HEK293 (cell line): ENCODE data around the gene TLDC2.

Experiments used
- HOXC10 ChIP-seq: sonication (generic); formaldehyde crosslinking; IDR thresholded peaks from 2 replicates; pipeline ENCODE4 v1.8.1; 2023; ENCODE audit warnings: mild to moderate bottlenecking, missing genetic modification reagents
- SP2 ChIP-seq: fragments of 450-650 bp; formaldehyde crosslinking; IDR thresholded peaks from 2 replicates; pipeline ENCODE4 v1.5.1; 2016; ENCODE audit warnings: missing biosample characterization, missing genetic modification characterization
- ZFP3 ChIP-seq: fragments of 450-650 bp; formaldehyde crosslinking; IDR thresholded peaks from 2 replicates; pipeline ENCODE4 v1.5.1; 2016; ENCODE audit warnings: low read depth, missing biosample characterization, missing genetic modification characterization
- ZNF121 ChIP-seq: fragments of 450-650 bp; formaldehyde crosslinking; IDR thresholded peaks from 2 replicates; pipeline ENCODE4 v1.5.1; 2016; ENCODE audit warnings: missing biosample characterization, missing genetic modification characterization
- ZNF174 ChIP-seq: fragments of 450-650 bp; formaldehyde crosslinking; IDR thresholded peaks from 2 replicates; pipeline ENCODE4 v1.5.0; 2017; ENCODE audit warnings: missing biosample characterization, mild to moderate bottlenecking, missing genetic modification characterization
- ZNF423 ChIP-seq: fragments of 450-650 bp; formaldehyde crosslinking; IDR thresholded peaks from 2 replicates; pipeline ENCODE4 v1.5.1; 2016; ENCODE audit warnings: missing biosample characterization, missing genetic modification characterization
- ZNF558 ChIP-seq: fragments of 450-650 bp; formaldehyde crosslinking; IDR thresholded peaks from 2 replicates; pipeline ENCODE4 v1.5.1; 2016; ENCODE audit warnings: missing biosample characterization, missing genetic modification characterization
- ZNF626 ChIP-seq: fragments of 450-650 bp; sonication (Bioruptor Pico); formaldehyde crosslinking; IDR thresholded peaks from 2 replicates; pipeline ENCODE4 v1.5.1; 2018; ENCODE audit warnings: missing biosample characterization, missing genetic modification characterization, inconsistent platforms
- TF ChIP-seq, protein P1 (sequence below): fragments of 450-650 bp; formaldehyde crosslinking; IDR thresholded peaks from 2 replicates; pipeline ENCODE4 v1.5.1; 2016; ENCODE audit warnings: missing biosample characterization, missing genetic modification characterization
- TF ChIP-seq, protein P2 (sequence below): fragments of 450-650 bp; formaldehyde crosslinking; IDR thresholded peaks from 2 replicates; pipeline ENCODE4 v1.5.1; 2016; ENCODE audit warnings: missing biosample characterization, missing genetic modification characterization
- TF ChIP-seq, protein P3 (sequence below): fragments of 450-650 bp; formaldehyde crosslinking; IDR thresholded peaks from 2 replicates; pipeline ENCODE4 v1.5.1; 2017; ENCODE audit warnings: missing biosample characterization, missing genetic modification characterization
- TF ChIP-seq, protein P4 (sequence below): fragments of 450-650 bp; formaldehyde crosslinking; IDR thresholded peaks from 2 replicates; pipeline ENCODE4 v1.5.1; 2016; ENCODE audit warnings: missing biosample characterization, missing genetic modification characterization
- TF ChIP-seq, protein P5 (sequence below): fragments of 450-650 bp; formaldehyde crosslinking; IDR thresholded peaks from 2 replicates; pipeline ENCODE4 v1.5.1; 2016; ENCODE audit warnings: missing biosample characterization, missing genetic modification characterization
- TF ChIP-seq, protein P6 (sequence below): fragments of 450-650 bp; formaldehyde crosslinking; optimal IDR thresholded peaks from 2 replicates; pipeline ENCODE3; 2016; ENCODE audit warnings: missing biosample characterization, mild to moderate bottlenecking, missing genetic modification characterization

DNA sequence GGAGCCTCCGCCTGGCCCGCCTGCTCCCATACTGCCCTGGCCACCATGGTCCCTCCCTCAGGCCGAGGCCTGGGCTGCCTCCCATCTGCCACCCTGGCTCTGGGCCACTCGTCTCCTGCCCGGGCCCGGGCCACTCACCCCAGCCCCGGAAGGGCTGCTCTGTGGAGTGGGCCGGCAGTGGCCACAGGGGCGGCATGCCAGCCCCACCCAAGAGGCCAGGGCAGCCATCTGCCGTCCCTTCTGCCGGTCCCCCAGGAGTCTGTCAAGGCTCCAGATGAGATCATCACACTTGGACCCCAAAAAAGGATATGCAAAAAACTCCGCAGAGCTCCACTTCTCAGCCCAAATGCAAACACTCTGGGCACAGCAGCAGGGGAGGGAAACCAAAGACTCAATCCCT, 23.8 kb upstream of the TLDC2 start:
- TF ChIP-seq, protein P1, sequence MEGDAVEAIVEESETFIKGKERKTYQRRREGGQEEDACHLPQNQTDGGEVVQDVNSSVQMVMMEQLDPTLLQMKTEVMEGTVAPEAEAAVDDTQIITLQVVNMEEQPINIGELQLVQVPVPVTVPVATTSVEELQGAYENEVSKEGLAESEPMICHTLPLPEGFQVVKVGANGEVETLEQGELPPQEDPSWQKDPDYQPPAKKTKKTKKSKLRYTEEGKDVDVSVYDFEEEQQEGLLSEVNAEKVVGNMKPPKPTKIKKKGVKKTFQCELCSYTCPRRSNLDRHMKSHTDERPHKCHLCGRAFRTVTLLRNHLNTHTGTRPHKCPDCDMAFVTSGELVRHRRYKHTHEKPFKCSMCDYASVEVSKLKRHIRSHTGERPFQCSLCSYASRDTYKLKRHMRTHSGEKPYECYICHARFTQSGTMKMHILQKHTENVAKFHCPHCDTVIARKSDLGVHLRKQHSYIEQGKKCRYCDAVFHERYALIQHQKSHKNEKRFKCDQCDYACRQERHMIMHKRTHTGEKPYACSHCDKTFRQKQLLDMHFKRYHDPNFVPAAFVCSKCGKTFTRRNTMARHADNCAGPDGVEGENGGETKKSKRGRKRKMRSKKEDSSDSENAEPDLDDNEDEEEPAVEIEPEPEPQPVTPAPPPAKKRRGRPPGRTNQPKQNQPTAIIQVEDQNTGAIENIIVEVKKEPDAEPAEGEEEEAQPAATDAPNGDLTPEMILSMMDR (tag by site-specific recombination) = no peak
- TF ChIP-seq, protein P2, sequence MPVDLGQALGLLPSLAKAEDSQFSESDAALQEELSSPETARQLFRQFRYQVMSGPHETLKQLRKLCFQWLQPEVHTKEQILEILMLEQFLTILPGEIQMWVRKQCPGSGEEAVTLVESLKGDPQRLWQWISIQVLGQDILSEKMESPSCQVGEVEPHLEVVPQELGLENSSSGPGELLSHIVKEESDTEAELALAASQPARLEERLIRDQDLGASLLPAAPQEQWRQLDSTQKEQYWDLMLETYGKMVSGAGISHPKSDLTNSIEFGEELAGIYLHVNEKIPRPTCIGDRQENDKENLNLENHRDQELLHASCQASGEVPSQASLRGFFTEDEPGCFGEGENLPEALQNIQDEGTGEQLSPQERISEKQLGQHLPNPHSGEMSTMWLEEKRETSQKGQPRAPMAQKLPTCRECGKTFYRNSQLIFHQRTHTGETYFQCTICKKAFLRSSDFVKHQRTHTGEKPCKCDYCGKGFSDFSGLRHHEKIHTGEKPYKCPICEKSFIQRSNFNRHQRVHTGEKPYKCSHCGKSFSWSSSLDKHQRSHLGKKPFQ (tag by site-specific recombination) = no peak
- TF ChIP-seq, protein P3, sequence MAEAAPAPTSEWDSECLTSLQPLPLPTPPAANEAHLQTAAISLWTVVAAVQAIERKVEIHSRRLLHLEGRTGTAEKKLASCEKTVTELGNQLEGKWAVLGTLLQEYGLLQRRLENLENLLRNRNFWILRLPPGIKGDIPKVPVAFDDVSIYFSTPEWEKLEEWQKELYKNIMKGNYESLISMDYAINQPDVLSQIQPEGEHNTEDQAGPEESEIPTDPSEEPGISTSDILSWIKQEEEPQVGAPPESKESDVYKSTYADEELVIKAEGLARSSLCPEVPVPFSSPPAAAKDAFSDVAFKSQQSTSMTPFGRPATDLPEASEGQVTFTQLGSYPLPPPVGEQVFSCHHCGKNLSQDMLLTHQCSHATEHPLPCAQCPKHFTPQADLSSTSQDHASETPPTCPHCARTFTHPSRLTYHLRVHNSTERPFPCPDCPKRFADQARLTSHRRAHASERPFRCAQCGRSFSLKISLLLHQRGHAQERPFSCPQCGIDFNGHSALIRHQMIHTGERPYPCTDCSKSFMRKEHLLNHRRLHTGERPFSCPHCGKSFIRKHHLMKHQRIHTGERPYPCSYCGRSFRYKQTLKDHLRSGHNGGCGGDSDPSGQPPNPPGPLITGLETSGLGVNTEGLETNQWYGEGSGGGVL = no peak
- TF ChIP-seq ZFP3 (no peak), ZNF423 (tag by site-specific recombination) (no peak), HOXC10 (no peak), SP2 (tag by site-specific recombination) (no peak), ZNF121 (no peak), ZNF174 (tag by site-specific recombination) (no peak), ZNF626 (tag by site-specific recombination) (no peak), ZNF558 (tag by site-specific recombination) (no peak)
- TF ChIP-seq, protein P4, sequence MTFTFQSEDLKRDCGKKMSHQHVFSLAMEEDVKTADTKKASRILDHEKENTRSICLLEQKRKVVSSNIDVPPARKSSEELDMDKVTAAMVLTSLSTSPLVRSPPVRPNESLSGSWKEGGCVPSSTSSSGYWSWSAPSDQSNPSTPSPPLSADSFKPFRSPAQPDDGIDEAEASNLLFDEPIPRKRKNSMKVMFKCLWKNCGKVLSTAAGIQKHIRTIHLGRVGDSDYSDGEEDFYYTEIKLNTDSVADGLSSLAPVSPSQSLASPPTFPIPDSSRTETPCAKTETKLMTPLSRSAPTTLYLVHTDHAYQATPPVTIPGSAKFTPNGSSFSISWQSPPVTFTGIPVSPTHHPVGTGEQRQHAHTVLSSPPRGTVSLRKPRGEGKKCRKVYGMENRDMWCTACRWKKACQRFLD (tag by site-specific recombination) = no peak
- TF ChIP-seq, protein P5, sequence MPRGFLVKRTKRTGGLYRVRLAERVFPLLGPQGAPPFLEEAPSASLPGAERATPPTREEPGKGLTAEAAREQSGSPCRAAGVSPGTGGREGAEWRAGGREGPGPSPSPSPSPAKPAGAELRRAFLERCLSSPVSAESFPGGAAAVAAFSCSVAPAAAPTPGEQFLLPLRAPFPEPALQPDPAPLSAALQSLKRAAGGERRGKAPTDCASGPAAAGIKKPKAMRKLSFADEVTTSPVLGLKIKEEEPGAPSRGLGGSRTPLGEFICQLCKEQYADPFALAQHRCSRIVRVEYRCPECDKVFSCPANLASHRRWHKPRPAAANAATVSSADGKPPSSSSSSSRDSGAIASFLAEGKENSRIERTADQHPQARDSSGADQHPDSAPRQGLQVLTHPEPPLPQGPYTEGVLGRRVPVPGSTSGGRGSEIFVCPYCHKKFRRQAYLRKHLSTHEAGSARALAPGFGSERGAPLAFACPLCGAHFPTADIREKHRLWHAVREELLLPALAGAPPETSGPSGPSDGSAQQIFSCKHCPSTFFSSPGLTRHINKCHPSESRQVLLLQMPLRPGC (tag by site-specific recombination) = no peak
- TF ChIP-seq, protein P6, sequence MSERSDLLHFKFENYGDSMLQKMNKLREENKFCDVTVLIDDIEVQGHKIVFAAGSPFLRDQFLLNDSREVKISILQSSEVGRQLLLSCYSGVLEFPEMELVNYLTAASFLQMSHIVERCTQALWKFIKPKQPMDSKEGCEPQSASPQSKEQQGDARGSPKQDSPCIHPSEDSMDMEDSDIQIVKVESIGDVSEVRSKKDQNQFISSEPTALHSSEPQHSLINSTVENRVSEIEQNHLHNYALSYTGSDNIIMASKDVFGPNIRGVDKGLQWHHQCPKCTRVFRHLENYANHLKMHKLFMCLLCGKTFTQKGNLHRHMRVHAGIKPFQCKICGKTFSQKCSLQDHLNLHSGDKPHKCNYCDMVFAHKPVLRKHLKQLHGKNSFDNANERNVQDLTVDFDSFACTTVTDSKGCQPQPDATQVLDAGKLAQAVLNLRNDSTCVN = no peak
